Left ventricle myocardium inferior (tissue), 1 donor: ENCODE measurements around the gene NELFA. TPM values are rescaled to one million over a fixed set of nuclear protein-coding genes. Genes with fewer than 3 reads are reported as not detected.

Experiments used
- DNase-seq: peaks from one replicate; pipeline ENCODE4 v3.0.0-alpha.2; 2020
- H3K27ac ChIP-seq: fragments of 200-600 bp; replicated peaks from 2 replicates; pipeline ENCODE4 v1.8.0; 2021
- H3K27me3 ChIP-seq: fragments of 200-600 bp; 2 replicates; pipeline ENCODE4 v1.8.0; 2021; ENCODE audit warnings: low read depth
- H3K36me3 ChIP-seq: fragments of 200-600 bp; 2 replicates; pipeline ENCODE4 v1.8.0; 2021
- H3K4me1 ChIP-seq: fragments of 200-600 bp; 2 replicates; pipeline ENCODE4 v1.8.0; 2021
- H3K4me3 ChIP-seq: fragments of 200-600 bp; 2 replicates; pipeline ENCODE4 v1.8.0; 2021; ENCODE audit warnings: mild to moderate bottlenecking, moderate library complexity
- H3K9me3 ChIP-seq: fragments of 200-600 bp; replicated peaks from 2 replicates; pipeline ENCODE4 v1.8.0; 2021
- intact Hi-C: fragments of 100-400 bp; cut with micrococcal nuclease; formaldehyde crosslinking; loops from one replicate; pipeline ENCODE4 v1.11.0; 2022
- total RNA-seq: library from RNA; stranded (reverse); fragmentation: NEBNext Ultra II Directional; extraction: Animal tissue kit (Norgen Biotek cat#: 25700); gene quantifications from one replicate; pipeline ENCODE4 v1.2.1, GENCODE V29; 2021
- TF ChIP-seq, protein P1 (sequence below): fragments of 200-600 bp; IDR thresholded peaks from 2 replicates; pipeline ENCODE4 v1.8.0; 2021; ENCODE audit warnings: antibody characterized with exemption, mild to moderate bottlenecking, borderline replicate concordance
- donor health status: DM: no; HTN: yes; CAD: no; lungs with severe emphysema.

NELFA gene
- total RNA-seq, 1 donor from 2014 or later = 10.2 TPM

DNA sequence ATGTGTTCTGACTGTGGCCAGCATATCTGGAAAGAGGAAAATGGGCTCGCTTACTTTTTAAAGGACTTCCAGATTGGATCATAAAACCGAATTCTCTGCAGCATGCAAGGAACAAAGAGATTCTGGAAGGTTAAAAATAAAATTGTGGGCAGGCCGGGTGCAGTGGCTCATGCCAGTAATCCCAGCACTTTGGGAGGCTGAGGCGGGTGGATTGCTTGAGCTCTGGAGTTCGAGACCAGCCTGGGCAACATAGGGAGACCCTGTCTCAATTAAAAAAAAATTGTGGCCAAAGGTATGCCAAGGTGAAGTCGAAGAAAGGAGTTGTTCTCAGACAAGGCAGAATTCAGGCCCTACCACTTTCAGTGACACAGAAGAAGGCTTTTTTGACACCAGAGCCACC, 37.8 kb downstream of the NELFA start:
- no peaks in the 10 kb centered on the region for H3K9me3 ChIP-seq

DNA sequence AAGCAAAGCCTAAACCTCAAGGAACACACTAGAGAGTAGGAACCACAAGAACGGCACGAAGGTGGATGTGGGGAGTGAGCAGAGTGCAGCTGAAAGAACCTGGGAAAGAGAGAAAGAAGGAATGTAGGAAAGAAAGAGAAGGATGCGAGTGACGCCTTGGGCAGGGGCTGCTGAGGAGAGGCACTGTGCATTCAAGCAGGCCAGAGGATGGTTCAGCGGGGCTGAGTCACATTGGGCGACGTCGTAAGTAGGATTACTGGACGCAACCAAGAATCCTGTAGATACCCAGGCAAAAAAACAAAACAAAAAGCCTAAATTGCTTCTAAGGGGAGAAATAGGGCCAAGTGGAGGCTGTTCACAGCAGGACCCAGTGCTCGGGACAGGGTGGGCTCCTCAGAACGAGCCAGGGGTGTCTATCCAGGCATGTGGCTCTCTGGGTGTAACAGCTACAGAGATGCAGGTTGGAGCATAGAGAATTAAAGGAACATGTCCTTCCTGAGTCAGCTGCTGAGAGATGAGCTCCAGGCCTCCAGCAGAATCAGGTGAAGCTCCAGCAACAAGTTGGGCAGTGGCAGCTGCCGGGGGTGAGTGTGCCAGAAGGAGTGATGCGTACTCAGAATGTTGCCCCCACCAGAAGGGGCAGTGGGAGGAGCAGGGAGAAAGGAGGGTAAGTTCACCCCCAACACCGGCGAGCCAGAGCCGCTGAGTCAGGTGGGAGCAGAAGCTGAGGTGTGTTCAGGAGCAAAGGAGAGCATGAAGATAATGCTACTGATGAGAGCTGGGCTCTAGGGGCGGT, 38.6 kb downstream of the NELFA start:
- H3K4me3 ChIP-seq = no peak overlapping the region
- DNase-seq = no peak
- no peaks in the 10 kb centered on the region for H3K4me1 ChIP-seq
- H3K27ac ChIP-seq = no peak overlapping the region
- peaks cover 36% of the 10 kb centered on the region for H3K36me3 ChIP-seq
- no peaks in the 10 kb centered on the region for H3K9me3 ChIP-seq
- TF ChIP-seq, protein P1, sequence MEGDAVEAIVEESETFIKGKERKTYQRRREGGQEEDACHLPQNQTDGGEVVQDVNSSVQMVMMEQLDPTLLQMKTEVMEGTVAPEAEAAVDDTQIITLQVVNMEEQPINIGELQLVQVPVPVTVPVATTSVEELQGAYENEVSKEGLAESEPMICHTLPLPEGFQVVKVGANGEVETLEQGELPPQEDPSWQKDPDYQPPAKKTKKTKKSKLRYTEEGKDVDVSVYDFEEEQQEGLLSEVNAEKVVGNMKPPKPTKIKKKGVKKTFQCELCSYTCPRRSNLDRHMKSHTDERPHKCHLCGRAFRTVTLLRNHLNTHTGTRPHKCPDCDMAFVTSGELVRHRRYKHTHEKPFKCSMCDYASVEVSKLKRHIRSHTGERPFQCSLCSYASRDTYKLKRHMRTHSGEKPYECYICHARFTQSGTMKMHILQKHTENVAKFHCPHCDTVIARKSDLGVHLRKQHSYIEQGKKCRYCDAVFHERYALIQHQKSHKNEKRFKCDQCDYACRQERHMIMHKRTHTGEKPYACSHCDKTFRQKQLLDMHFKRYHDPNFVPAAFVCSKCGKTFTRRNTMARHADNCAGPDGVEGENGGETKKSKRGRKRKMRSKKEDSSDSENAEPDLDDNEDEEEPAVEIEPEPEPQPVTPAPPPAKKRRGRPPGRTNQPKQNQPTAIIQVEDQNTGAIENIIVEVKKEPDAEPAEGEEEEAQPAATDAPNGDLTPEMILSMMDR = no peak
- H3K27me3 ChIP-seq = no peaks in the 10 kb centered on the region
- intact Hi-C loops = no loop called here

More for the DNA sequence above, 37.8 kb downstream of the NELFA start:
- no peak overlapping the region for H3K27ac ChIP-seq
- no peaks in the 10 kb centered on the region for H3K27me3 ChIP-seq
- no peak overlapping the region for H3K4me3 ChIP-seq
- intact Hi-C loops = no loop called here
- H3K4me1 ChIP-seq = no peaks in the 10 kb centered on the region
- TF ChIP-seq, protein P1 = no peak
- DNase-seq = no peak
- peaks cover 37% of the 10 kb centered on the region for H3K36me3 ChIP-seq

DNA sequence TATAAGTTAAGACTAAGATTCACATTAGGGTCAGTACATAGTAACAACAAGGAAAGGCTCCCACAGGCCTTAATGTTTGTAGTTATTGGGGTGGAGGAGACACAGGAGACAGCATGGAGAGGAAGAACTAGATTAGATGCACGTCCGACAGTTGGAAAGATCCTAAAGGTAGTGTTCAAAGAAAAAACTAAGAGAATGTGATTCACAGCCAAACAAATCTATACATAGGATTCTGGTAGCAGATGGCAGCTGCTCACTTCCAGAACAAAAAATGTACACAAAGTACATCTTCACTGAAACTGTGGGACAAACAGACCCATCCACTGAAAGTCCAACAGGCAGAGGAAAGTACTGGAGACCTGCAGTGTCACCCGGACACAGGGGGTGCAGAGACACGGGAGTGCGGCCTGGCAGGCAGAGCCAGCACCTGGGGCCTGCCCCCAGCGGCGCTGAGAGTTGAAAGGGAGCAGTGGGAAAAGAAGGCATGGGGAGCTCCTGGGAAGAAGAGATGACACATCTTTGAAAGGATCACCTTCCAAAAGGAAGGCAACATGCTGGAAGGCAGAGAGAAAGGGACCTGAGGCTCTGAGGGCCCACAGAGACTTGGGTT, 40.0 kb downstream of the NELFA start:
- intact Hi-C loops = no loop called here
- TF ChIP-seq, protein P1 = no peak
- DNase-seq = no peak
- H3K9me3 ChIP-seq = no peaks in the 10 kb centered on the region
- H3K27ac ChIP-seq = no peak overlapping the region
- no peak overlapping the region for H3K4me3 ChIP-seq
- H3K36me3 ChIP-seq = peaks cover 24% of the 10 kb centered on the region
- no peaks in the 10 kb centered on the region for H3K27me3 ChIP-seq
- H3K4me1 ChIP-seq = no peaks in the 10 kb centered on the region

DNA sequence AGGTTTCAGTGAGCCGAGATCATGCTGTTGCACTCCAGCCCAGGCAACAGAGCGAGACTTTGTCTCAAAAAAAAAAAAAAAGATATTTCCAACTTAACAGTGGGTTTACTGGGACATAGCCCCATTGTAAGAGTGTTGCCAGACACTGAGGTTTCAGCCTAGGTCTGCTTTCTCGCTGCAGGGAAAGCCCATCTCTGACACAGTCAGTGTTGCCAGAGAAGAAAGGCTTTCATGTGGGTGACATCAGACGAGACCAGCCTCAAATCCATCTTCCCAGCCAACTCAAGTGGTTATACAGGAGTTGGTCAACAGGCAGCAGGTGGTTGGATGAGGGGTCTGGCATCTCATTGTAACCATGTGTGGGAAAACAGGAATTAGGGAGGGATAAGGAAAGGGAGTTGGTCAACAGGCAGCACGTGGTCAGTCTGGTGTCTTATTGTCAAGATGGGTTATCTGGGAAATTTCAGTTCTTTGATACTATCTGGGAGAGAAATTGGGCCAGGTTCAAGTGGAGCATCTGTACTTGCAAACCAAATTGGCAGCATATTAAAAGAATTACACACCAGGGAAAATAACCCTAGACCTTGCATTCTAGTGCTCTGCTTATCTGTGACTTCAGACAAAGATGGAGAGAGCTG, 41.1 kb downstream of the NELFA start:
- no peak overlapping the region for H3K4me3 ChIP-seq
- no peaks in the 10 kb centered on the region for H3K27me3 ChIP-seq
- TF ChIP-seq, protein P1 = no peak
- H3K36me3 ChIP-seq = peaks cover 29% of the 10 kb centered on the region
- no peak overlapping the region for H3K27ac ChIP-seq
- intact Hi-C loops = no loop called here
- DNase-seq = no peak
- no peaks in the 10 kb centered on the region for H3K4me1 ChIP-seq
- H3K9me3 ChIP-seq = no peaks in the 10 kb centered on the region

DNA sequence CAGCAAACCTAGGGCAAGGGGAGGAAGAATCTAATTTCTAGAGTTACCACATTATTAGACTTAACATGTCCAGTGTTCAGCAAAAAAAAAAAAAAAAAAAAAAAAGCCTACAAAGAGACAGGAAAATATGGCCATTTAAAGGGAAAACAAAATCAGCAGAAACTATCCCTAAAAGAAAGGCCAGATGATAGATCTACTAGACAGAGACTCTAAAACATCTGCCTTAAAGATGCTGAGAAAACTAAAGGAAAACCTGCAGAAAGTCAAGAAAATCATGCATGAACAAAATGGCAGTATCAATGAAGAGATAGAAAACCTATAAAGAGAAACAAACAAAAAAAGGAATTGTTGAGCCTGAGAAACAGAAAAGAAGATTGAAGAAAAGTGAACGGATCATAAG, 43.8 kb downstream of the NELFA start:
- DNase-seq = no peak
- no peaks in the 10 kb centered on the region for H3K27me3 ChIP-seq
- no peaks in the 10 kb centered on the region for H3K9me3 ChIP-seq
- H3K36me3 ChIP-seq = peaks cover 50% of the 10 kb centered on the region
- H3K4me3 ChIP-seq = no peak overlapping the region
- H3K27ac ChIP-seq = no peak overlapping the region
- TF ChIP-seq, protein P1 = no peak
- peaks cover 12% of the 10 kb centered on the region for H3K4me1 ChIP-seq
- intact Hi-C loops = no loop called here
